Measurements from ENCODE around the gene NFIC.
"Not testable (repeated sequence)": the region's sequence is repeated elsewhere in the genome, so short reads cannot be mapped to it uniquely, and the experiment has no call there.

NFIC gene

GRCh38 chr19:3499738-3500428 lies 133.5 kb downstream of the NFIC start:
- H3K4me3 ChIP-seq (ENCODE audit: low read length): peak overlapping the region; percentile 75
- peaks cover 24% of the 10 kb centered on the region for H3K36me3 ChIP-seq (ENCODE audit: insufficient read depth, low read length)
- H3K4me2 ChIP-seq (ENCODE audit: low read length): peak overlapping the region; percentile 89
- H3K9ac ChIP-seq (ENCODE audit: low read depth, low read length): peak overlapping the region; percentile 94
- H3K9me3 ChIP-seq (replicated peaks; ENCODE audit: low read length): no peaks in the 10 kb centered on the region
- no peaks in the 10 kb centered on the region for H3K27me3 ChIP-seq (ENCODE audit: control insufficient read depth, insufficient read depth, low read length)
- H3K4me1 ChIP-seq (ENCODE audit: control insufficient read depth, insufficient read depth, low read length): peaks cover 4% of the 10 kb centered on the region

GRCh38 chr19:3500429-3501101 lies 134.2 kb downstream of the NFIC start, which contains the start of gene DOHH:
DOHH (minus strand) TSS chr19:3500674; CDS start chr19:3496814, 3,860 bp downstream.
- Histone ChIP-seq H3K27me3 (ENCODE audit: control insufficient read depth, insufficient read depth, low read length) (no peaks in the 10 kb centered on the region), H3K4me3 (ENCODE audit: low read length) (peak within 1 kb of the TSS; percentile 75), H3K9me3 (replicated peaks; ENCODE audit: low read length) (no peaks in the 10 kb centered on the region), H3K36me3 (ENCODE audit: insufficient read depth, low read length) (peaks cover 20% of the 10 kb centered on the region), H3K4me1 (ENCODE audit: control insufficient read depth, insufficient read depth, low read length) (peaks cover 7% of the 10 kb centered on the region), H3K4me2 (ENCODE audit: low read length) (peak within 1 kb of the TSS; percentile 89), H3K9ac (ENCODE audit: low read depth, low read length) (peak within 1 kb of the TSS; percentile 94)

GRCh38 chr19:3501780-3502179 lies 135.4 kb downstream of the NFIC start:
- H3K4me1 ChIP-seq (ENCODE audit: control insufficient read depth, insufficient read depth, low read length): peaks cover 9% of the 10 kb centered on the region
- no peak overlapping the region for H3K4me2 ChIP-seq (ENCODE audit: low read length)
- no peak overlapping the region for H3K4me3 ChIP-seq (ENCODE audit: low read length)
- H3K9me3 ChIP-seq (replicated peaks; ENCODE audit: low read length): no peaks in the 10 kb centered on the region
- no peaks in the 10 kb centered on the region for H3K27me3 ChIP-seq (ENCODE audit: control insufficient read depth, insufficient read depth, low read length)
- H3K36me3 ChIP-seq (ENCODE audit: insufficient read depth, low read length): peaks cover 8% of the 10 kb centered on the region
- no peak overlapping the region for H3K9ac ChIP-seq (ENCODE audit: low read depth, low read length)

- Histone ChIP-seq H3K4me1 (ENCODE audit: control insufficient read depth, insufficient read depth, low read length) (peaks cover 16% of the 10 kb centered on the region), H3K36me3 (ENCODE audit: insufficient read depth, low read length) (no peaks in the 10 kb centered on the region), H3K4me2 (ENCODE audit: low read length) (no peak overlapping the region), H3K9ac (ENCODE audit: low read depth, low read length) (no peak overlapping the region), H3K27me3 (ENCODE audit: control insufficient read depth, insufficient read depth, low read length) (no peaks in the 10 kb centered on the region), H3K9me3 (replicated peaks; ENCODE audit: low read length) (no peaks in the 10 kb centered on the region), H3K4me3 (ENCODE audit: low read length) (no peak overlapping the region)
Measured at GRCh38 chr19:3503036-3503572, 136.7 kb downstream of the NFIC start.

- Histone ChIP-seq H3K27me3 (ENCODE audit: control insufficient read depth, insufficient read depth, low read length) (no peaks in the 10 kb centered on the region), H3K4me3 (ENCODE audit: low read length) (no peak overlapping the region), H3K9me3 (replicated peaks; ENCODE audit: low read length) (no peaks in the 10 kb centered on the region), H3K4me1 (ENCODE audit: control insufficient read depth, insufficient read depth, low read length) (peaks cover 28% of the 10 kb centered on the region), H3K9ac (ENCODE audit: low read depth, low read length) (no peak overlapping the region), H3K4me2 (ENCODE audit: low read length) (no peak overlapping the region), H3K36me3 (ENCODE audit: insufficient read depth, low read length) (peaks cover 4% of the 10 kb centered on the region)
Measured at GRCh38 chr19:3504735-3505134, 138.4 kb downstream of the NFIC start.

- no peaks in the 10 kb centered on the region for H3K27me3 ChIP-seq (ENCODE audit: control insufficient read depth, insufficient read depth, low read length)
- H3K4me2 ChIP-seq (ENCODE audit: low read length): peak within 1 kb of the TSS; percentile 100
- peaks cover 12% of the 10 kb centered on the region for H3K36me3 ChIP-seq (ENCODE audit: insufficient read depth, low read length)
- H3K4me1 ChIP-seq (ENCODE audit: control insufficient read depth, insufficient read depth, low read length): peaks cover 30% of the 10 kb centered on the region
- H3K4me3 ChIP-seq (ENCODE audit: low read length): peak within 1 kb of the TSS; percentile 99
- no peaks in the 10 kb centered on the region for H3K9me3 ChIP-seq (replicated peaks; ENCODE audit: low read length)
- H3K9ac ChIP-seq (ENCODE audit: low read depth, low read length): peak within 1 kb of the TSS; percentile 93
Measured at GRCh38 chr19:3505598-3506383, 139.4 kb downstream of the NFIC start, which contains the start of gene FZR1. FZR1 (plus strand) TSS chr19:3506311; CDS start chr19:3522990, 16,679 bp downstream.

GRCh38 chr19:3506384-3507340 lies 140.3 kb downstream of the NFIC start:
- peaks cover 18% of the 10 kb centered on the region for H3K36me3 ChIP-seq (ENCODE audit: insufficient read depth, low read length)
- H3K9ac ChIP-seq (ENCODE audit: low read depth, low read length): peak overlapping the region; percentile 93
- no peaks in the 10 kb centered on the region for H3K27me3 ChIP-seq (ENCODE audit: control insufficient read depth, insufficient read depth, low read length)
- peaks cover 30% of the 10 kb centered on the region for H3K4me1 ChIP-seq (ENCODE audit: control insufficient read depth, insufficient read depth, low read length)
- peak overlapping the region; percentile 96 for H3K4me2 ChIP-seq (ENCODE audit: low read length)
- peak overlapping the region; percentile 99 for H3K4me3 ChIP-seq (ENCODE audit: low read length)
- no peaks in the 10 kb centered on the region for H3K9me3 ChIP-seq (replicated peaks; ENCODE audit: low read length)

GRCh38 chr19:3507371-3508120 lies 141.2 kb downstream of the NFIC start:
- peak overlapping the region; percentile 96 for H3K4me2 ChIP-seq (ENCODE audit: low read length)
- no peaks in the 10 kb centered on the region for H3K9me3 ChIP-seq (replicated peaks; ENCODE audit: low read length)
- H3K4me1 ChIP-seq (ENCODE audit: control insufficient read depth, insufficient read depth, low read length): peaks cover 30% of the 10 kb centered on the region
- peak overlapping the region; percentile 99 for H3K4me3 ChIP-seq (ENCODE audit: low read length)
- H3K36me3 ChIP-seq (ENCODE audit: insufficient read depth, low read length): peaks cover 23% of the 10 kb centered on the region
- H3K9ac ChIP-seq (ENCODE audit: low read depth, low read length): peak overlapping the region; percentile 93
- no peaks in the 10 kb centered on the region for H3K27me3 ChIP-seq (ENCODE audit: control insufficient read depth, insufficient read depth, low read length)

GRCh38 chr19:3508121-3508661 lies 141.8 kb downstream of the NFIC start:
- H3K9me3 ChIP-seq (replicated peaks; ENCODE audit: low read length); H3K9ac ChIP-seq (ENCODE audit: low read depth, low read length); H3K27me3 ChIP-seq (ENCODE audit: control insufficient read depth, insufficient read depth, low read length): not testable (repeated sequence)
- Histone ChIP-seq H3K4me1 (ENCODE audit: control insufficient read depth, insufficient read depth, low read length) (peaks cover 30% of the 10 kb centered on the region), H3K4me2 (ENCODE audit: low read length) (peak overlapping the region; percentile 96), H3K36me3 (ENCODE audit: insufficient read depth, low read length) (peaks cover 26% of the 10 kb centered on the region), H3K4me3 (ENCODE audit: low read length) (peak overlapping the region; percentile 99)
